ENCODE results near the gene XK.

DNA sequence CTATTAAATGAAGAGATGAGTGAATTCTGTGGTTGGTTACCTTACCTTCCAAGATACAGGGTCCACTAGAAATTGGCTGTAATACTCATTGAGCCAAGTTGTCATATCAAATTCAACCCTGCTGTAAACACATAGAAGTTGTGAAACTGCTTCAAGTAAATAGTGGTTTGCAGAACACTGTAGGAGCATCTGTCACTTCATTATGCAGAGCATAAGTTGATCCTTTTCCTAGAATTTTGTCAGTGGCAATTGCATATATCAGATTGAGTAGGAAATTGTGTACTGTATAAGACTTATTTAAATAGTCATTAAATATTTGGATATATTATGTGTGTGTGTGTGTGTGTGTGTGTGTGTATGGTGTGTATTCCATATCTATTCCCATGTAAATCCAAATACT is 8.8 kb upstream of the XK start:
- TF ChIP-seq POLR2AphosphoS5 (IDR thresholded peaks at IDR 0.05; ENCODE audit: low read depth, low read length), result no peak
- no peak for TF ChIP-seq POLR2A (IDR thresholded peaks at IDR 0.05; ENCODE audit: low read depth, low read length)
- TF ChIP-seq TAF1 (IDR thresholded peaks at IDR 0.05; ENCODE audit: borderline replicate concordance, low read depth, low read length), result no peak

Measured in GM12892 (cell line).